Epithelial cell of proximal tubule (primary cell): ENCODE measurements around the gene H3-3A. TPM values are rescaled to one million over a fixed set of nuclear protein-coding genes. Genes with fewer than 3 reads are reported as not detected.

Experiments
- DNase-seq: peaks from one replicate; pipeline ENCODE4 v3.0.0-alpha.2; 2011; ENCODE audit warnings: low read depth
- H3K4me3 ChIP-seq: 2 replicates; pipeline ENCODE4 v1.5.1; 2011; ENCODE audit warnings: low read depth, mild to moderate bottlenecking, low read length
- total RNA-seq: library from RNA; depleted of rRNA; stranded (reverse); fragments of >200 nt; gene quantifications from 2 replicates; pipeline ENCODE4 v1.2.3, GENCODE V29; 2015
- TF ChIP-seq, protein P1 (sequence below): conservative IDR thresholded peaks from 2 replicates; pipeline ENCODE4 v1.5.1; 2012; ENCODE audit warnings: low read depth, mild to moderate bottlenecking, low read length

Gene H3-3A
- 464 and 548 TPM in 2 replicates for total RNA-seq

- H3K4me3 ChIP-seq, result peak within 1 kb of the TSS; percentile 64
- DNase-seq, result no peak
- TF ChIP-seq, protein P1, sequence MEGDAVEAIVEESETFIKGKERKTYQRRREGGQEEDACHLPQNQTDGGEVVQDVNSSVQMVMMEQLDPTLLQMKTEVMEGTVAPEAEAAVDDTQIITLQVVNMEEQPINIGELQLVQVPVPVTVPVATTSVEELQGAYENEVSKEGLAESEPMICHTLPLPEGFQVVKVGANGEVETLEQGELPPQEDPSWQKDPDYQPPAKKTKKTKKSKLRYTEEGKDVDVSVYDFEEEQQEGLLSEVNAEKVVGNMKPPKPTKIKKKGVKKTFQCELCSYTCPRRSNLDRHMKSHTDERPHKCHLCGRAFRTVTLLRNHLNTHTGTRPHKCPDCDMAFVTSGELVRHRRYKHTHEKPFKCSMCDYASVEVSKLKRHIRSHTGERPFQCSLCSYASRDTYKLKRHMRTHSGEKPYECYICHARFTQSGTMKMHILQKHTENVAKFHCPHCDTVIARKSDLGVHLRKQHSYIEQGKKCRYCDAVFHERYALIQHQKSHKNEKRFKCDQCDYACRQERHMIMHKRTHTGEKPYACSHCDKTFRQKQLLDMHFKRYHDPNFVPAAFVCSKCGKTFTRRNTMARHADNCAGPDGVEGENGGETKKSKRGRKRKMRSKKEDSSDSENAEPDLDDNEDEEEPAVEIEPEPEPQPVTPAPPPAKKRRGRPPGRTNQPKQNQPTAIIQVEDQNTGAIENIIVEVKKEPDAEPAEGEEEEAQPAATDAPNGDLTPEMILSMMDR, result no peak
Measured at GRCh38 chr1:226062558-226063223, at the start of gene H3-3A. TSS of gene H3-3A (plus strand) at chr1:226062716. CDS start at chr1:226064352, 1,636 bp downstream.

DNA sequence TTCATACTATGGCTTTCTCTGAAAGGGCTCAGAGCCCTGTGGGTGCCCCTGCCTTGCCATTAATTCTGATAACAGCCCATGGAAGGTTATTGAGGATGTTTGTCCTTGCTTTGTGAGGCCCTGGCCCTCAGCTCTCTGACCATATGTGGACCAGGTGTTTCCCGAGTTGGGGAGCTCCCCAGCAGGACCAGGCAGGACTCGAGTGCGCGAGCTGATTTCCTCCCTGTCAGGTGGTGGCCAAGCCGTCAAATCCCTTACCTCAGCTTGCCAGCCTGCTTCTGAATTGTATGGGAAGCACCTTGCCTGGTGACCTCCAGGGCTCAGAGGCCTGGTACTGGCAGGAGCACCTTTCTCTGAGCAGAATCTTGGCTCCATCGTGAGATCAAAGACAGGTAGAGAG lies 45.4 kb upstream of the H3-3A start:
- TF ChIP-seq, protein P1, result no peak
- H3K4me3 ChIP-seq, result no peak overlapping the region
- no peak for DNase-seq

DNA sequence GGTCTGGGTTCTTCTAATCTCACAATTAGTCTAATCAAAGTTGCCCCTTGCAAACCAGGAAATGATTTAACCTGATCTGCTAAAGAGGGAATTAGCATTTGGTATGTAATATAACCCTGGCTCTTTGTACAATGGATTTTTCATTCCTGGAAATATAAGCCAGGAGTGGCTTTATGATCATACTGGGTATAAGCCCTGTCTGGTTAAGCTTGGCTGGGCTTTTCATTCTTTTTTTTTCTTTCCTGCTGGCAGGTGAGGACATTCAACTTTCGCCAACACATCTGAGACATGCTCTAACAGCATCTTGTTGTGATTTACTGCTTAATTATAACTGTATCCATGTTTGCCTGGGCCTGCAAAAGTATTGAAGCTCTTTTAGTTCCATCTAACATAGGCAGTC lies 42.9 kb upstream of the H3-3A start:
- DNase-seq, result no peak
- TF ChIP-seq, protein P1, result no peak
- no peak overlapping the region for H3K4me3 ChIP-seq

- H3K4me3 ChIP-seq, result no peak overlapping the region
- TF ChIP-seq, protein P1, result no peak
- DNase-seq, result no peak
Measured at GRCh38 chr1:226021401-226021800, 41.1 kb upstream of the H3-3A start.

DNA sequence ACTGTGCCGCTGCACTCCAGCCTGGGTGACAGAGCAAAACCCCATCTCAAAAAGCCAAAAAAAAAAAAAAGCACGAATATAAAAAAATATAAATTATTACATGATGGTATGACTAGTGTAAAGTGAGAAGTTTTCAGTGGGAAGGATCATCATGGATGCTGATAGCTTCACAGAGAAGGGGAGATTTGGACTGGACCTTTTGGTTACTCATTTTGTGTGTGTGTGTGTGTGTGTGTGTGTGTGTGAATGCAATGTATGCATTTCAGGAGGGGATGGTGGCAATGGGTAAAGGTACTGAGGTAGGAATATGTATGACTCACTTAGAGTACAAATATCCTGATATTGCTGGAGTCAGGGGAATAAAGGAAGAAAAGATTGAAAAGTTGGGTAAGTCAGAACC lies 40.7 kb upstream of the H3-3A start:
- no peak overlapping the region for H3K4me3 ChIP-seq
- DNase-seq, result no peak
- TF ChIP-seq, protein P1, result no peak

DNA sequence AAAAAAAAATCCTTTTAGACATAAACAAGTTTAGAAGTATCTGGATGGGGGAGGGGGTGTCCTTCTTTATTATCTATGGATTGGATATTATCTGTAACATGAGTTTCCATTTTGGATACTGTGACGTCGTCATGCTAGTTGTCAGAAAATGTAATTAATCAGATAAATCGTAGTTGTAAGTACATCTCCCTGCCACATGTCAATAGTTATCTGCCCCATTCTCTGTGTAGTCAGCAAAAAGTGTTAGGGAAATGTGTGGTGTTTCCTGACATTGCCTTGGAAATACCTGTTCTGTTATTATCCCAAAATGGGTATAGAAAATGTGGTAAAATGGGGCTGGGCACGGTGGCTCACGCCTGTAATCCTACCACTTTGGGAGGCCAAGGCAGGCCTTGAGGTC lies 38.8 kb upstream of the H3-3A start:
- no peak overlapping the region for H3K4me3 ChIP-seq
- no peak for DNase-seq
- TF ChIP-seq, protein P1, result no peak

GRCh38 chr1:226026833-226027232 lies 35.7 kb upstream of the H3-3A start:
- no peak overlapping the region for H3K4me3 ChIP-seq
- TF ChIP-seq, protein P1, result no peak
- DNase-seq, result no peak
